Fibroblast of lung (primary cell): ENCODE measurements around the gene DOHH.

Source experiments
- CTCF ChIP-seq, 2 donors: IDR thresholded peaks in 1 of 2; conservative IDR thresholded peaks in 1 of 2; 1 replicate in 1 of 2; 2 replicates in 1 of 2; pipeline ENCODE4 v1.5.1; 2011 to 2012; ENCODE audit warnings: low read length in 2 of 2, control low read depth in 1 of 2, inconsistent platforms in 1 of 2, low read depth in 1 of 2, mild to moderate bottlenecking in 1 of 2
- EZH2 ChIP-seq: IDR thresholded peaks from 2 replicates; pipeline ENCODE4 v1.5.1; 2012; ENCODE audit warnings: low read length, control low read depth, mild to moderate bottlenecking; ENCODE audit errors: missing control alignments

- TF ChIP-seq CTCF (conservative IDR thresholded peaks at IDR 0.05 in 1 of 2, IDR thresholded peaks at IDR 0.05 in 1 of 2; ENCODE audit: low read depth in 1 of 2, low read length in 2 of 2) (no peak), EZH2 (no peak)
Measured at GRCh38 chr19:3476830-3477229, 23.6 kb downstream of the DOHH start.
